SK-N-SH treated with all-trans-retinoic acid at 6 μM for 48 hours (cell line): ENCODE results near the gene CRISP3.

ENCODE experiments used
- ATAC-seq: fragments of 200-7000 bp; cut with Tn5 transposase; 3 replicates; pipeline ENCODE4 v1.9.1; 2020; ENCODE audit warnings: mild to moderate bottlenecking, moderate library complexity
- ARNTL ChIP-seq: fragments of 450-650 bp; formaldehyde crosslinking; IDR thresholded peaks from 2 replicates; pipeline ENCODE4 v1.5.0; 2020; ENCODE audit warnings: low read depth, mild to moderate bottlenecking, moderate library complexity, borderline replicate concordance
- GLIS3 ChIP-seq: fragments of 250-450 bp; sonication (Bioruptor Pico); IDR thresholded peaks from 2 replicates; pipeline ENCODE4 v1.5.0; 2020; ENCODE audit warnings: mild to moderate bottlenecking, moderate library complexity
- PPARA ChIP-seq: fragments of 250-450 bp; sonication (Bioruptor Pico); IDR thresholded peaks from 2 replicates; pipeline ENCODE4 v1.5.0; 2020; ENCODE audit warnings: mild to moderate bottlenecking, borderline replicate concordance
- RARB ChIP-seq: fragments of 250-450 bp; sonication (Bioruptor Pico); IDR thresholded peaks from 2 replicates; pipeline ENCODE4 v1.8.0; 2021; ENCODE audit warnings: mild to moderate bottlenecking, moderate library complexity
- SNAI2 ChIP-seq: fragments of 250-450 bp; sonication (Bioruptor Pico); IDR thresholded peaks from 2 replicates; pipeline ENCODE4 v1.5.0; 2020; ENCODE audit warnings: mild to moderate bottlenecking, moderate library complexity
- ZC3H10 ChIP-seq: fragments of 250-450 bp; sonication (Bioruptor Pico); IDR thresholded peaks from 2 replicates; pipeline ENCODE4 v1.5.1; 2021; ENCODE audit warnings: mild to moderate bottlenecking, moderate library complexity
- ZFP3 ChIP-seq: fragments of 250-450 bp; sonication (Bioruptor Pico); IDR thresholded peaks from 2 replicates; pipeline ENCODE4 v1.5.0; 2020; ENCODE audit warnings: mild to moderate bottlenecking, moderate library complexity
- ZFP30 ChIP-seq: fragments of 450-650 bp; formaldehyde crosslinking; IDR thresholded peaks from 2 replicates; pipeline ENCODE4 v1.5.0; 2022; ENCODE audit warnings: mild to moderate bottlenecking, moderate library complexity
- ZNF565 ChIP-seq: fragments of 450-650 bp; formaldehyde crosslinking; conservative IDR thresholded peaks from 2 replicates; pipeline ENCODE4 v1.5.0; 2020; ENCODE audit warnings: low read depth, mild to moderate bottlenecking, moderate library complexity
- ZNF70 ChIP-seq: fragments of 450-650 bp; formaldehyde crosslinking; IDR thresholded peaks from 2 replicates; pipeline ENCODE4 v1.5.0; 2020; ENCODE audit warnings: mild to moderate bottlenecking, moderate library complexity
- ZNF8 ChIP-seq: fragments of 450-650 bp; formaldehyde crosslinking; IDR thresholded peaks from 2 replicates; pipeline ENCODE4 v1.5.0; 2020; ENCODE audit warnings: mild to moderate bottlenecking, moderate library complexity
- TF ChIP-seq, protein P1 (sequence below): fragments of 250-450 bp; sonication (Bioruptor Pico); IDR thresholded peaks from 2 replicates; pipeline ENCODE4 v1.5.1; 2021; ENCODE audit warnings: mild to moderate bottlenecking, moderate library complexity
- TF ChIP-seq, protein P2 (sequence below): fragments of 250-450 bp; sonication (Bioruptor Pico); IDR thresholded peaks from 2 replicates; pipeline ENCODE4 v1.8.0; 2021; ENCODE audit warnings: low read depth, mild to moderate bottlenecking, moderate library complexity, borderline replicate concordance

Gene CRISP3

DNA sequence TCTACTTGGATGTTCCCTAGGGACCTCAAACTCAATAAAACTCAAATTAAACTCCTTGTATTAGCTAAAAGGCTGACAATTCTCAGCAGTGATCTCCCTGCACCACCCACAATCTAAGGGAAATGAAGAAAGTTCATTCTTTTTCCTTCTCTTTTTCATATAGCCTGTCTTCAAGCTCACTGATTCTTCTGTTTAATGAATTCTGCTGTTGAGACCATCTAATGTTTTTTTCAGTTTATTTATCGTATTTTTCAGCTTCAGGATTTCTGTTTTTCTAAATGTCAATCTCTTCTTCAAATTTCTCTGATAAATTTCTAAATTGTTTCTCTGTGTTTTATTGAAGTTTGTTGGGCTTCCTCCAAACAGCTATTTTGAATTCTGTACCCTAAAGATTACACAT lies 50.7 kb downstream of the CRISP3 start:
- ATAC-seq: no peak
- TF ChIP-seq, protein P1, sequence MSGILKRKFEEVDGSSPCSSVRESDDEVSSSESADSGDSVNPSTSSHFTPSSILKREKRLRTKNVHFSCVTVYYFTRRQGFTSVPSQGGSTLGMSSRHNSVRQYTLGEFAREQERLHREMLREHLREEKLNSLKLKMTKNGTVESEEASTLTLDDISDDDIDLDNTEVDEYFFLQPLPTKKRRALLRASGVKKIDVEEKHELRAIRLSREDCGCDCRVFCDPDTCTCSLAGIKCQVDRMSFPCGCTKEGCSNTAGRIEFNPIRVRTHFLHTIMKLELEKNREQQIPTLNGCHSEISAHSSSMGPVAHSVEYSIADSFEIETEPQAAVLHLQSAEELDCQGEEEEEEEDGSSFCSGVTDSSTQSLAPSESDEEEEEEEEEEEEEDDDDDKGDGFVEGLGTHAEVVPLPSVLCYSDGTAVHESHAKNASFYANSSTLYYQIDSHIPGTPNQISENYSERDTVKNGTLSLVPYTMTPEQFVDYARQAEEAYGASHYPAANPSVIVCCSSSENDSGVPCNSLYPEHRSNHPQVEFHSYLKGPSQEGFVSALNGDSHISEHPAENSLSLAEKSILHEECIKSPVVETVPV (CRISPR knock-in tag): no peak
- TF ChIP-seq ZNF8 (CRISPR knock-in tag): no peak
- no peak for TF ChIP-seq RARB
- TF ChIP-seq ARNTL (CRISPR knock-in tag): no peak
- no peak for TF ChIP-seq ZFP30 (CRISPR knock-in tag)
- no peak for TF ChIP-seq ZNF565 (CRISPR knock-in tag)
- TF ChIP-seq, protein P2, sequence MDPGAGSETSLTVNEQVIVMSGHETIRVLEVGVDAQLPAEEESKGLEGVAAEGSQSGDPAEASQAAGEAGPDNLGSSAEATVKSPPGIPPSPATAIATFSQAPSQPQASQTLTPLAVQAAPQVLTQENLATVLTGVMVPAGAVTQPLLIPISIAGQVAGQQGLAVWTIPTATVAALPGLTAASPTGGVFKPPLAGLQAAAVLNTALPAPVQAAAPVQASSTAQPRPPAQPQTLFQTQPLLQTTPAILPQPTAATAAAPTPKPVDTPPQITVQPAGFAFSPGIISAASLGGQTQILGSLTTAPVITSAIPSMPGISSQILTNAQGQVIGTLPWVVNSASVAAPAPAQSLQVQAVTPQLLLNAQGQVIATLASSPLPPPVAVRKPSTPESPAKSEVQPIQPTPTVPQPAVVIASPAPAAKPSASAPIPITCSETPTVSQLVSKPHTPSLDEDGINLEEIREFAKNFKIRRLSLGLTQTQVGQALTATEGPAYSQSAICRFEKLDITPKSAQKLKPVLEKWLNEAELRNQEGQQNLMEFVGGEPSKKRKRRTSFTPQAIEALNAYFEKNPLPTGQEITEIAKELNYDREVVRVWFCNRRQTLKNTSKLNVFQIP: no peak
- TF ChIP-seq ZNF70: no peak

GRCh38 chr6:49692534-49692933 lies 51.7 kb downstream of the CRISP3 start:
- TF ChIP-seq SNAI2 (CRISPR knock-in tag): no peak
- no peak for TF ChIP-seq ZFP3 (CRISPR knock-in tag)
- no peak for TF ChIP-seq PPARA (CRISPR knock-in tag)
- no peak for TF ChIP-seq ZC3H10 (CRISPR knock-in tag)
- TF ChIP-seq GLIS3 (CRISPR knock-in tag): no peak
- no peak for TF ChIP-seq ZNF565 (CRISPR knock-in tag)
- ATAC-seq: no peak
